DMS114 treated with DMSO at 0.1 percent for 48 hours (cell line): ENCODE data around the gene LUZP4.
A peak's percentile ranks its signal among the peaks of the same experiment; 100 is the strongest.
"Not testable (repeated sequence)": the region's sequence is repeated elsewhere in the genome, so short reads cannot be mapped to it uniquely, and the experiment has no call there.

Experiments used
- DNase-seq: peaks from one replicate; lab custom pipeline; 2025; ENCODE audit not compliant: unreplicated experiment; lab: John Stamatoyannopoulos, UW

LUZP4 gene

GRCh38 chrX:115289465-115289864 lies at the start of gene LUZP4:
Gene LUZP4 (plus strand): TSS chrX:115289715. CDS start chrX:115289760, 45 bp downstream.
- DNase-seq: no peak

- DNase-seq: no peak
Measured at GRCh38 chrX:115251458-115252233, 37.9 kb upstream of the LUZP4 start.

GRCh38 chrX:115255003-115255402 lies 34.5 kb upstream of the LUZP4 start:
- no peak for DNase-seq

DNA sequence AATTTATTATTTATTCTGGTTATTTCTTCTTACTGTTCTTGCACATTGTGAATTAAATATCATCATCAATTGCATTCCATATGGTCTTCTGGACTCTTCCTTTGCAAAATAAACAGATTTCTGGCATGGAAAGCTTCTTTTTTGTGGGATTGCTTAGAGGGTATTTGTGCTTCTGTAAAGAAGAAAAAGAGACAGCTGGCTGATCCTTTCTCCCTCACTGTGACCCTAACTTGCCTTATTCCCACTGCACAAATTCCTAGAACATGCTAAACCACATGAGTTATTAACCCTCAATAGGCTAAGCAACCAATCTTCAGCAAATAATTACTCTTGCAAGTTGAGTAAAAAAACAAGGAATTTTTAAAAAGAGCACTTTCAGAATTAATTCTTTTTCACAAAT lies 31.8 kb upstream of the LUZP4 start:
- DNase-seq: no peak

GRCh38 chrX:115259238-115259875 lies 30.2 kb upstream of the LUZP4 start:
- DNase-seq: no peak

GRCh38 chrX:115260330-115260729 lies 29.2 kb upstream of the LUZP4 start:
- DNase-seq: no peak

DNA sequence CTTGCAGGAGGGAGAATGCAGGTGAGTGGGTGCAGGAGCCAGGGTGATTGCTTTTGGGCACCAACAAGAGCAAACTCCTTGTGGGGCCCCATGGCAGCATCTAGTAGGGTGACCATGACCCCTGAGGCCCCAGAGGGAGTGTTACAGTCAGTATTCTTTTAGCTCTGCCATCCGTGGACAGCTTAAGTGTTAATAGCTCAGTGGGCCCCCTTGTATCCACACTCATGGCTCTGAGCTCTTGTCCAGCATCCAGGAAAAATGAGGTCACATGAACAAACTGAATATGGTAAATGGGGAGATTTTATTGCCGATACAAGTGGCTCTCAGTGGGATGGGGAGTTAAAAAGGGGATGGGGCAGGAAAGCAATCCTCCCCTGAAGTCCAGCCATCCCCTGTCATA lies 28.4 kb upstream of the LUZP4 start:
- no peak for DNase-seq

DNA sequence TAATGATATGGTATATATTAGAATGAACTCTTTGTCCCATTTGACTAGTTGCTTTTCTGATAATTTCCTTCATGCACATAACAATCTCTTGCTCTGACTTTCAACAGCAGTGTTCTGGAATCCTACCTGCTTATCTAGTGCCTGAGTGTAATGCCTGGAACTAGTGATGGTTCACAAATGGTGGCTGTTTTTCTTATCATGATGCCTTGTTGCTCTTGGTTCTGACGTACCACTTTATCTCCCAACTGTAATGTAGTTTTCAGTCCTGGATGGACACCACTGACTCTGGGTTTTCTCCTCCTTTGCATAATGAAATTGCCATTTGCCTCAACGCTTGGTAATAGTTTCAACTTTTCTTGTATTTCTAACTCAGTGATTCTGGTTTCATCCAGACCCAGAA lies 25.5 kb upstream of the LUZP4 start:
- DNase-seq: no peak

DNA sequence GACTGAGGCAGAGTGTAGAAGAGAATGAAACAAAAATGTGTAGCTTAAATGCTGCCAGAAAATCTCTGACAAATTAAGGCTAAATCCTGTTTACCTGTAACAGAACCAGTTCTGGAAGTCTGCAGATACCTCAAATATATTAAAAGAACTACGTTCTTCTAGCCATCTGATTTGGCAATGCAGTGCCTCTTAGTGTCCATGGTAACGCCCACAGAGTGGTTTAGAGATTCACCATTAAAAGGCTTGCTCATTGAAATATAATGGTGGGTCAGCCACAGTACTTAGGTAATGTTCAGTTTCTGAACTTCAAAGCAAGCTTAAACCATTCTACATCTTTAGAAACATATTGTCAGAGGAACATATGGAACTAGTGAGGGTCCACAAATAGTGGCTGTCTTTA lies 23.2 kb upstream of the LUZP4 start:
- no peak for DNase-seq

- no peak for DNase-seq
Measured at GRCh38 chrX:115268421-115268820, 21.1 kb upstream of the LUZP4 start.

- no peak for DNase-seq
Measured at GRCh38 chrX:115269051-115269683, 20.3 kb upstream of the LUZP4 start.

GRCh38 chrX:115284877-115285276 lies 4.6 kb upstream of the LUZP4 start:
- no peak for DNase-seq

DNA sequence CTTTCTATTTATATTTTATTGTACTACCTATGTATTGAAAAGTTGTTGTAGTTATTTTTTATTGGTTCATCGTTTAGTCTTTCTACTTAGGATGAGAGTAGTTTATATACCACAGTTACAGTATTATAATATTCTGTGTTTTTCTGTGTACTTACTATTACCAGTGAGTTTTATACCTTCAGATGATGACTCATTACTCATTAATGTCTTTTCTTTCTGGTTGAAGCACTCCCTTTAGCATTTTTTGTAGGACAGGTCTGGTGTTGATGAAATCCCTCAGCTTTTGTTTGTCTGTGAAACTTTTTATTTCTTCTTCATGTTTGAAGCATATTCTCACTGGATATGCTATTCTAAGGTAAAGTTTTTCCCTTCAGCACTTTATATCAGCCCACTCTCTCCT lies 7.7 kb downstream of the LUZP4 start:
- no peak for DNase-seq

GRCh38 chrX:115311139-115311538 lies 21.6 kb downstream of the LUZP4 start:
- DNase-seq: no peak

DNA sequence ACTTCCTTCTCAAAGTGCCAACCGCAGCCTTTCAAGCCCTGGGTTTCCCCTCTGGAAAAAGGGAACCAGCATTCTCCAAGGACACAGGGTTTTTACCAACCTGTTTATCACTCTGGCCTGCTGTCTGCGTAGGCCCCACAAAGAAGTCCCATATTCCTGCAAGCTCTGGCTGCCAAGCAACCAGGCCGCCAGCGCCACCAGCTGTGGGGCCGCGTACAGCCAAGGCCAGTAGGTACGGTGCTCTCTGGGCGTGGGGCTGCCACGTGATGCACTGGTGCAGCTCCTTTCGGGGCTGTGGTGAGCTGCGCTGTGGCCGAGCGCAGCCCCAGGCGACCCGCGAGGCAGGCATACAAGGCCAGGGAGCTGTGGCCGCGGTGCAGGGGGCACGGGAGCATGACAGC lies 22.1 kb downstream of the LUZP4 start:
- DNase-seq: no peak

- DNase-seq: no peak
Measured at GRCh38 chrX:115318139-115318538, 28.6 kb downstream of the LUZP4 start.

GRCh38 chrX:115322375-115322774 lies 32.9 kb downstream of the LUZP4 start:
- no peak for DNase-seq

DNA sequence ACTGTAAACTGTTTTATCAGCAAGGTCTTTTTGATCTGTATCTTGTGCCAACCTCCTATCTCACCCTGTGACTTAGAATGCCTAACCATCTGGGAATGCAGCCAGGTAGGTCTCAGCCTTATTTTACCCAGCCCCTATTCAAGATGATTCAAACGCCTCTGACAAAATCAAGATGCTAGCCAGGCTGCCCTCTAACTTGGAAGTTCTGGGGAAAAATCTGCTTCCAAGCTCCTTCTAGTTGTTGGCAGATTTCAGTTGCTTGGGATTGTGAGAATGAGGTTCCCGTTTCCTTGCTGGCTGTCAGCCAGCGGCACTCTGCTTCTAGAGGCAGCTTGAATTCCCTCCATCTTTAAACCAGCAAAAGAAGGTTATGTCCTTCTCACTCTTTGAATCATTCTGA lies 34.7 kb downstream of the LUZP4 start:
- no peak for DNase-seq

- not testable (repeated sequence) for DNase-seq
Measured at GRCh38 chrX:115329282-115329681, 39.8 kb downstream of the LUZP4 start.

GRCh38 chrX:115330498-115331168 lies 41.1 kb downstream of the LUZP4 start:
- peak; percentile 66 for DNase-seq

DNA sequence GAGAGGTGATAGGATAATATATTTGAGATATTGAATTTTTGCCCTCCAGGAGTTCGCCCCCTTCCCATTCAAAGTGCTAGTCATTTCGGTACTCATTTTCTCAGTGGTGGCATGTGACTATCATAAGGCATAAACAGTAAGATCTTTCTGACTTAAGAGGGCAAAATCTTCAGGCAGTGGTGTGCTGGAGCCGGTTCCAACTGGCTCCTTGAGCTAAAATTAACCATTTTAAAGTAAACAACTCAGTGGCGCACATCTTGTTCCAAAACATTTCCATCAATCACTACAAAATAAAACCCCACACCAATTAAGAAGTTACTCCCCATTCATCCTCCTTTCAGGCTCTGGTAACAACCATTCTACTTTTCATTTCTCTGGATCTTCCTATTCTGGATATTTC lies 43.3 kb downstream of the LUZP4 start:
- no peak for DNase-seq

GRCh38 chrX:115333446-115333845 lies 43.9 kb downstream of the LUZP4 start:
- no peak for DNase-seq
